DOHH2 (cell line): ENCODE results near the gene ADGRL2.

ENCODE experiments used
- H3F3A ChIP-seq: fragments of 200-600 bp; sonication (generic), shearing (Covaris generic); 2 replicates; pipeline ENCODE4 v1.6.0; 2016; ENCODE audit warnings: antibody characterized with exemption, mild to moderate bottlenecking; ENCODE audit not compliant: control insufficient read depth, insufficient read depth
- H3K27ac ChIP-seq: fragments of 200-600 bp; sonication (generic); 2 replicates; pipeline ENCODE4 v1.5.1; 2014; ENCODE audit warnings: low read depth, mild to moderate bottlenecking, low read length, moderate library complexity
- H3K27me3 ChIP-seq: fragments of 200-600 bp; sonication (generic); 2 replicates; pipeline ENCODE4 v1.6.1; 2014; ENCODE audit warnings: mild to moderate bottlenecking, low read length, mixed read lengths; ENCODE audit not compliant: control insufficient read depth
- H3K36me3 ChIP-seq: fragments of 200-600 bp; sonication (generic); 2 replicates; pipeline ENCODE4 v1.6.1; 2014; ENCODE audit warnings: mild to moderate bottlenecking, low read length, moderate library complexity, mixed read lengths; ENCODE audit not compliant: control insufficient read depth
- H3K4me1 ChIP-seq: fragments of 200-600 bp; sonication (generic); 2 replicates; pipeline ENCODE4 v1.6.1; 2014; ENCODE audit warnings: mild to moderate bottlenecking, low read length, mixed read lengths; ENCODE audit not compliant: control insufficient read depth
- H3K4me2 ChIP-seq: fragments of 200-600 bp; sonication (generic); 2 replicates; pipeline ENCODE4 v1.6.0; 2014; ENCODE audit warnings: mild to moderate bottlenecking, low read length, moderate library complexity
- H3K4me3 ChIP-seq: fragments of 200-600 bp; sonication (generic); 2 replicates; pipeline ENCODE4 v1.5.1; 2014; ENCODE audit warnings: mild to moderate bottlenecking, low read length, mixed read lengths
- H3K79me2 ChIP-seq: fragments of 200-600 bp; sonication (generic); 2 replicates; pipeline ENCODE4 v1.6.1; 2014; ENCODE audit warnings: mild to moderate bottlenecking, low read length, mixed read lengths; ENCODE audit not compliant: control insufficient read depth
- H3K9me2 ChIP-seq: fragments of 200-600 bp; sonication (generic); replicated peaks from 2 replicates; pipeline ENCODE4 v1.6.1; 2014; ENCODE audit warnings: mild to moderate bottlenecking, low read length, mixed read lengths; ENCODE audit not compliant: control insufficient read depth
- H3K9me3 ChIP-seq: fragments of 200-600 bp; sonication (generic); 2 replicates; pipeline ENCODE4 v1.6.1; 2014; ENCODE audit warnings: antibody characterized with exemption, low read length, mixed read lengths; ENCODE audit not compliant: control insufficient read depth, insufficient read depth
- H4K20me1 ChIP-seq: fragments of 200-600 bp; sonication (generic); 2 replicates; pipeline ENCODE4 v1.6.0; 2014; ENCODE audit warnings: low read depth, mild to moderate bottlenecking, antibody characterized with exemption, low read length, moderate library complexity; ENCODE audit not compliant: control insufficient read depth, insufficient read depth
- CTCF ChIP-seq: fragments of 200-600 bp; sonication (generic); IDR thresholded peaks from one replicate; pipeline ENCODE4 v1.5.1; 2014; ENCODE audit warnings: antibody characterized with exemption, mild to moderate bottlenecking, low read depth, low read length; ENCODE audit not compliant: poor library complexity, severe bottlenecking
- EZH2phosphoT487 ChIP-seq: fragments of 200-600 bp; sonication (generic); IDR thresholded peaks from 2 replicates; pipeline ENCODE4 v1.6.1; 2017; ENCODE audit warnings: borderline replicate concordance, mild to moderate bottlenecking, antibody characterized with exemption, low read length, moderate library complexity, mixed read lengths

Gene ADGRL2

GRCh38 chr1:81813691-81814090 lies 13.0 kb downstream of the ADGRL2 start:
- Histone ChIP-seq H3K4me2 (no peak overlapping the region), H3K36me3 (no peaks in the 10 kb centered on the region), H3K79me2 (no peaks in the 10 kb centered on the region), H4K20me1 (no peaks in the 10 kb centered on the region), H3K9me3 (no peaks in the 10 kb centered on the region), H3K27me3 (no peaks in the 10 kb centered on the region), H3K27ac (no peak overlapping the region), H3K4me3 (no peak overlapping the region), H3K4me1 (no peaks in the 10 kb centered on the region), H3K9me2 (no peaks in the 10 kb centered on the region), H3F3A (no peaks in the 10 kb centered on the region)
- TF ChIP-seq CTCF: no peak
- TF ChIP-seq EZH2phosphoT487: no peak

GRCh38 chr1:81819613-81820012 lies 18.9 kb downstream of the ADGRL2 start:
- H3K27me3 ChIP-seq: no peaks in the 10 kb centered on the region
- H4K20me1 ChIP-seq: no peaks in the 10 kb centered on the region
- no peaks in the 10 kb centered on the region for H3K79me2 ChIP-seq
- H3K4me1 ChIP-seq: no peaks in the 10 kb centered on the region
- H3K36me3 ChIP-seq: no peaks in the 10 kb centered on the region
- no peak overlapping the region for H3K4me3 ChIP-seq
- H3K9me3 ChIP-seq: no peaks in the 10 kb centered on the region
- H3K27ac ChIP-seq: no peak overlapping the region
- no peaks in the 10 kb centered on the region for H3K9me2 ChIP-seq
- H3F3A ChIP-seq: no peaks in the 10 kb centered on the region
- no peak overlapping the region for H3K4me2 ChIP-seq
- TF ChIP-seq CTCF (no peak), EZH2phosphoT487 (no peak)

GRCh38 chr1:81820765-81821164 lies 20.0 kb downstream of the ADGRL2 start:
- Histone ChIP-seq H4K20me1 (no peaks in the 10 kb centered on the region), H3K27me3 (no peaks in the 10 kb centered on the region), H3K27ac (no peak overlapping the region), H3K9me3 (no peaks in the 10 kb centered on the region), H3K4me3 (no peak overlapping the region), H3K4me1 (no peaks in the 10 kb centered on the region), H3K36me3 (no peaks in the 10 kb centered on the region), H3K4me2 (no peak overlapping the region), H3K79me2 (no peaks in the 10 kb centered on the region), H3F3A (no peaks in the 10 kb centered on the region), H3K9me2 (no peaks in the 10 kb centered on the region)
- TF ChIP-seq EZH2phosphoT487 (no peak), CTCF (no peak)

GRCh38 chr1:81823082-81823481 lies 22.3 kb downstream of the ADGRL2 start:
- Histone ChIP-seq H4K20me1 (no peaks in the 10 kb centered on the region), H3K27ac (no peak overlapping the region), H3K9me3 (no peaks in the 10 kb centered on the region), H3K27me3 (no peaks in the 10 kb centered on the region), H3K4me3 (no peak overlapping the region), H3K9me2 (no peaks in the 10 kb centered on the region), H3K36me3 (no peaks in the 10 kb centered on the region), H3K4me1 (no peaks in the 10 kb centered on the region), H3F3A (no peaks in the 10 kb centered on the region), H3K79me2 (no peaks in the 10 kb centered on the region), H3K4me2 (no peak overlapping the region)
- TF ChIP-seq CTCF (no peak), EZH2phosphoT487 (no peak)
